Neural cell (in vitro differentiated cells): ENCODE measurements around the gene MBD2.

Experiments
- EP300 ChIP-seq: fragments of 450-650 bp; conservative IDR thresholded peaks from 2 replicates; pipeline ENCODE4 v1.6.1; 2014; ENCODE audit warnings: antibody characterized with exemption, mild to moderate bottlenecking, moderate library complexity; ENCODE audit not compliant: poor library complexity, severe bottlenecking
- RAD21 ChIP-seq: fragments of 450-650 bp; conservative IDR thresholded peaks from 2 replicates; pipeline ENCODE4 v1.6.1; 2014; ENCODE audit warnings: antibody characterized with exemption, mild to moderate bottlenecking, moderate library complexity
- SMC3 ChIP-seq: fragments of 450-650 bp; conservative IDR thresholded peaks from 2 replicates; pipeline ENCODE4 v1.6.1; 2014; ENCODE audit warnings: antibody characterized with exemption, mild to moderate bottlenecking, moderate library complexity; ENCODE audit not compliant: poor library complexity
- TAF1 ChIP-seq: IDR thresholded peaks from 2 replicates; pipeline ENCODE4 v1.6.1; 2012; ENCODE audit warnings: low read depth

DNA sequence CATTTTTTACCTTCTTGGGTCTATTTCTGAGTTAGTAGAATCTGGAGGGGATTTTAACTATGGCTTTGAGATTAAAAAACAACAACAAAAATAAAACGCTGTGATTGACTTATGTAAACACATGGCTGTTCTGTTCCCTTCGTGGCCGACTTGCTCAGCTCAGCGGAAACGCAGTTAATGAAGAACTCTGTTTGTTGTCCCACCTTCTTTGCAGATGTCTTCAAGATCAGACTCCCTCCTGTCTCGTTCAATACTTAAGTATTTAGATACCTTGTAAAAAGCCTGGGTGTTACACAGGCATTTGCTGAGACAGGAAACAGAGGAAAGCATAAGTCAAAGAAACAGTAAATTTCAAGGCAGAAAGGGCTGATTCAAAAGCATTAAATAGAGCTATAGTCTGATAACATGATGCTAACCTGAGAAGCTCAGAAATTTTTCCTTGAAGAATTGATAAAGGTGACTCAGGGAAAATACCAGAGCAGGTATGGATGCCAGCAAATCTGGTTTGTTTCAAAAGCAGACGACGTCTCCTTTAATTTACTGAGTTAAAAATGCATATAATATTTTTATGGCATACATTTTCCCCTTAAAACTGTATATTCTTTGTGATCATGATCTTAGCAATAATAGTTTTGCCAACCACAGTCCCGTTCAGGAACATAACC, 23.2 kb upstream of the MBD2 start:
- TF ChIP-seq RAD21 (no peak), SMC3 (no peak), EP300 (no peak), TAF1 (no peak)
